Measurements from ENCODE around the gene GABBR2. TPM values are rescaled to one million over a fixed set of nuclear protein-coding genes. Genes with fewer than 3 reads are reported as not detected.
A peak's percentile ranks its signal among the peaks of the same experiment; 100 is the strongest.

Gene GABBR2
- total and polyA plus RNA-seq, 8 donors = 0.41 to 2.3 (median 0.79) TPM

- ATAC-seq (no peak), DNase-seq (no peak)
- Histone ChIP-seq H3K4me1 (no peaks in the 10 kb centered on the region), H3K4me3 (no peak overlapping the region), H3K27me3 (no peaks in the 10 kb centered on the region), H3K9me3 (no peaks in the 10 kb centered on the region), H3K36me3 (no peaks in the 10 kb centered on the region), H3K27ac (no peak overlapping the region)
- TF ChIP-seq, protein P1, sequence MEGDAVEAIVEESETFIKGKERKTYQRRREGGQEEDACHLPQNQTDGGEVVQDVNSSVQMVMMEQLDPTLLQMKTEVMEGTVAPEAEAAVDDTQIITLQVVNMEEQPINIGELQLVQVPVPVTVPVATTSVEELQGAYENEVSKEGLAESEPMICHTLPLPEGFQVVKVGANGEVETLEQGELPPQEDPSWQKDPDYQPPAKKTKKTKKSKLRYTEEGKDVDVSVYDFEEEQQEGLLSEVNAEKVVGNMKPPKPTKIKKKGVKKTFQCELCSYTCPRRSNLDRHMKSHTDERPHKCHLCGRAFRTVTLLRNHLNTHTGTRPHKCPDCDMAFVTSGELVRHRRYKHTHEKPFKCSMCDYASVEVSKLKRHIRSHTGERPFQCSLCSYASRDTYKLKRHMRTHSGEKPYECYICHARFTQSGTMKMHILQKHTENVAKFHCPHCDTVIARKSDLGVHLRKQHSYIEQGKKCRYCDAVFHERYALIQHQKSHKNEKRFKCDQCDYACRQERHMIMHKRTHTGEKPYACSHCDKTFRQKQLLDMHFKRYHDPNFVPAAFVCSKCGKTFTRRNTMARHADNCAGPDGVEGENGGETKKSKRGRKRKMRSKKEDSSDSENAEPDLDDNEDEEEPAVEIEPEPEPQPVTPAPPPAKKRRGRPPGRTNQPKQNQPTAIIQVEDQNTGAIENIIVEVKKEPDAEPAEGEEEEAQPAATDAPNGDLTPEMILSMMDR (IDR thresholded peaks at IDR 0.05) = no peak
- intact Hi-C loops (cut with DNase I) = no loop called here
Measured at GRCh38 chr9:98556511-98556910, 152.2 kb downstream of the GABBR2 start.

DNA sequence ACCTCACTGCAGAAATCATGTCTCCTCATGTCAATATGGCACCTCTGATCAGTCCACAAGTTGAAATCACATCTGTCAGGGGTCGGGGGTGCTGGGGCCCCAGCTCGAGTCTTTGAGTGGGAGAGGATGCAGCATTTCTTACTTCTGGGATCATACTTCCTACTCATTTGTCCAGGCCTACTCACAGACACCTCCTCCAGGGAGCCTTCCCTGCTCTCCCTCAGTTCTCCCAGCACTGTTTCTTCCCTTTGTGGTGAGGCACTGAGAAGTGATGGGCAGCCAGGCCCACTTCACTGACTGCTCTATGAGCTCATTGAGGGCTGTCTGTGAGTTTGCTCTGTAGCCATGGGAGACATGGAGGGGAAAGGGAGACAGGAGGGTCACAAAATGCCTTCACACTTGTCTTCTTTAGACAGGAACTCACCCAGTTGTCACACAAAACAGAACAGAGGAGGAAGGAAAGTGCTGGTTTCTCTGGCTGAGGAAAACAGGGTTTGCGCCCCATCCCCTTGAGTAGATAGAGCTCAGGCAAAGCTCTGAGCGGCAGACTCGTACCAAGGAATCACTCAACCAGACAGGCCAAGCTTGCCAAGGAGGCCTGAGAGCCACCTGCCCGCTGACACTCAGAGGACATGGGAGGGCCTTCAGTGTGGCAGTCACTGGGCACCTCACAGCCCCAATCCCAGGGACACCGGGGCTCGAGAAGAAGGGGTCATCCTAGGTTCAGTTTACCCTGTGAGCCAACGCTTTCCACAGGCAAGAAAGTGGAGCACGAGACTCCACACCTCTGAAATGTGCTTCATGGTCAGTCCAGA, 152.9 kb downstream of the GABBR2 start:
- intact Hi-C loops (cut with DNase I) = no loop called here
- DNase-seq (no peak), ATAC-seq (no peak)
- TF ChIP-seq, protein P1 (IDR thresholded peaks at IDR 0.05) = no peak
- Histone ChIP-seq H3K27ac (no peak overlapping the region), H3K9me3 (no peaks in the 10 kb centered on the region), H3K27me3 (no peaks in the 10 kb centered on the region), H3K4me3 (no peak overlapping the region), H3K36me3 (no peaks in the 10 kb centered on the region), H3K4me1 (no peaks in the 10 kb centered on the region)

DNA sequence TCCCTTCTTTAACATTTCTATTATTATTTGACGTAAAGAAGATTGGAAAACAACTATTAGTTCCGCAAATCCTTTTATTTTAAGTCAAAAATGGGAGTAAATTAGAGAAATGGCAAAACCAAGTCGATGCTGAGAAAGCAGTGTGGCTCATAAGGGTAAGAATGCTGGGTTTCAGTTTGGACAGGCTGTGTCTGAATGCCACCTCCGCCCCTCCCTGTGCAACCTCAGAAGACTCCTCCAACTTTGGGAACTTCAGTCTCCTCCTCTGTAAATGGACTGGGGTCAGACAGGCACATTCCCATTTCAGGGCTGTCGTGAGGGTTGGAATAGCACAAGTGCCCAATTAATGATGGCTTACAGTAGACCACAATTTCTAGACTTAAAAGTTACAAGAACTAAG, 154.0 kb downstream of the GABBR2 start:
- H3K4me1 ChIP-seq = no peaks in the 10 kb centered on the region
- H3K36me3 ChIP-seq = no peaks in the 10 kb centered on the region
- H3K4me3 ChIP-seq = no peak overlapping the region
- TF ChIP-seq, protein P1 (IDR thresholded peaks at IDR 0.05) = no peak
- intact Hi-C loops (cut with DNase I) = no loop called here
- H3K9me3 ChIP-seq = no peaks in the 10 kb centered on the region
- no peaks in the 10 kb centered on the region for H3K27me3 ChIP-seq
- no peak overlapping the region for H3K27ac ChIP-seq
- DNase-seq (no peak), ATAC-seq (no peak)

- no peaks in the 10 kb centered on the region for H3K4me1 ChIP-seq
- no peak overlapping the region for H3K4me3 ChIP-seq
- H3K9me3 ChIP-seq = no peaks in the 10 kb centered on the region
- no peak for DNase-seq
- ATAC-seq = no peak
- intact Hi-C loops (cut with DNase I) = no loop called here
- H3K36me3 ChIP-seq = no peaks in the 10 kb centered on the region
- TF ChIP-seq, protein P1 (IDR thresholded peaks at IDR 0.05) = no peak
- no peaks in the 10 kb centered on the region for H3K27me3 ChIP-seq
- no peak overlapping the region for H3K27ac ChIP-seq
Measured at GRCh38 chr9:98552331-98552730, 156.4 kb downstream of the GABBR2 start.

DNA sequence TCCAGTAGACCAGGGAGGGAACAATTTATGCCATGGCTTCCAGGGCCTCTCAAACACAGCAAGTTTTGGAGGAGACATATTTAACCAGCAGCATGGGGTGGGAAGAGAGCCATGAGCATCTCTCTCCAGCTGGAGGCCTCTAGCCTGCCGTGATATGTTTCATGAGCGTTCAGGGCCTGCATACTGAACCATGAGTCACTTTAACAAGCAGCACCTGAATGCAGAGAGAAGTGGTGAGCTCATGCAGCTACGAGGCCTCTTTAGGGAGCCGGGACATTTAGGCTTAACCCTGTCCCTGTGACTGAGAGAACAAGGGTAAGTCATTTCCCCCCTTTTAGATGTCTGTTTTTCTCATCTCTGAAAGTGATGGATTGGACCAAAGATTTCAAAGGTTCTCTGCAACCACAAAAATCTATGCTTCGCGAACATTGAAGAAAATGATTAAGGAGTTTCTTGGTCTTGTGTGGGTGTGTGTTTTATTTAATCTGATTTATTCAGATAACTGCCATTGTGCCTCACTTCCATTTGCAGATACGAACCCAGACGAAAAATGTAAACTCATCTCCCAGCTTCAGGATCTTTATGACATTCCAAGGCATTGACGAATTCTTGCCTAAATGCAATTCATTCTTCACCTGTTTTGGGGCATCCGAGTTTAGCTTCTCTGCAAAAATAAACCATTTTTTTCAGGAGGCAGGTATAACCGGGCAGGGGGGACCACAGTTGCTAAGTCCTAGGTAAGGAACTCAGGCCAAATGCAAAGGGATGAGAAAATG, 157.0 kb downstream of the GABBR2 start:
- Histone ChIP-seq H3K27ac (no peak overlapping the region), H3K4me1 (no peaks in the 10 kb centered on the region), H3K9me3 (no peaks in the 10 kb centered on the region), H3K27me3 (no peaks in the 10 kb centered on the region), H3K4me3 (no peak overlapping the region), H3K36me3 (no peaks in the 10 kb centered on the region)
- TF ChIP-seq, protein P1 (IDR thresholded peaks at IDR 0.05) = no peak
- ATAC-seq (peak; percentile 35), DNase-seq (no peak)
- intact Hi-C loops (cut with DNase I) = no loop called here

Measured in left lung (tissue), 10 donors.